SHP77 (cell line): Measurements from ENCODE around the gene PLPP2.

Experiments
- DNase-seq, 2 experiments: peaks; one replicate each; lab custom pipeline; 2025; lab: John Stamatoyannopoulos, UW

Gene PLPP2

DNA sequence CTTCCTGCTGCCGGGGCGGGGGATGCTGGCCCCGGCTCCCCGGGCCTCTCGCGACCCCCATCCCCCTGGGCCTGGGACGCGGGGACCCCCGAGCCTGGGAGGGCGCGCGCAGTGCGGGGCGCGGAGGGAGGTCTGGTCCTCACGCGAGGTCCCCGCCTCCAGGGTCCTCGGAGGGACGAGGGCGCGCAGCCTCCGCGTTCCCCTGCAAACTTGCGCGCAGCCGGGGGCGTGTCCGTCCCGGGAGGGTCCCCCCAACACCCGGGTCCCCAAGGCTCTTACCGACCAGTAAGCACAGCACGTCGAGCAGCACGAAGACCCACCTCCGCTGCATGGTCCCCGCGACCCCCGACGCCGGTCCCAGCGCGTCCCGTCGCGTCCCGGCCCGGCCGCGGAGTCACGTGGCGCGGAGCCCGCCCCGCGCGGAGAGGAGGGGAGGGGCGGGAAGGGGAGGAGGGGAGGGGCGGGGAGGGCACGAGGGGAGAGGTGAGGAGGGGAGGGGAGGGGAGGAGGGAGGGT is at the start of gene PLPP2:
Gene PLPP2, minus strand, starts transcription at position 398 of the 516 bp plus-strand sequence. Its CDS starts 67 bp downstream, at position 331.
- DNase-seq = no peak

DNA sequence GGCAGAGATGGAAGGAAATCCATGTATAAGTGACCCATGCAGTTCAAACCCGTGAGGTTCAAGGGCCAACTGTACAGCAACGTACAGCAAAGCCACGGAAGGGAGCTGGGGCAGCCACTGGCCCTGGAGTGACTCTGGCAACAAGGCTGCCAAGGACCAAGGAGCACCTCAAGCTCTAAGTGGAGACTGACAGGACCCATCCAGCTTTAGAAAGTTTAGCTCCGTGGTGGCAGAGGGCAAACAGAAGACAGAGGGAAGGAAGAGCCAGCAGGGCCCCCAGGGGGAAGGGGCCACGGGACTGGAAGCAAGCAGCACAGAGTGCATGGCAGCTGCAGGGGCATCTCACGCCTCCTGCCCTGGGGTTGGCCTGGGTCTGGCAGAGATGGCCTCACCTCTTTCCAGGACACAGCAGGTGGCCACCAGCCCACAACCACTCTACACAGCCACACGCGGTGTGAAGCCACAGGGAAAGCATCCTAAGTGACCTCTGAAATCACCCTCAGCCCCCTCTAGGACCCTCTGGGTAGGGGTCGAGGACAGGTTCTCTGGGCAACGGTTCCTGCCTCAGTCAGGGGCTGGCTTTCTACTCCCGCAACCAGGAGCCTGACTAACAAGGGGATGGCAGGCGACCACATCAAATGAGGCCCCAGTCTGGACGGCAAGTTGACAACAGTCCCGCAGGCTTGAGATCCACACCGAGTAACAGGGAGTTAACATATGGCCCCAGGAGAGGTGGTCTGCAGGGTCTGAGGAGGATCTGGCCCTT is 49.6 kb upstream of the PLPP2 start:
- no peak for DNase-seq

DNA sequence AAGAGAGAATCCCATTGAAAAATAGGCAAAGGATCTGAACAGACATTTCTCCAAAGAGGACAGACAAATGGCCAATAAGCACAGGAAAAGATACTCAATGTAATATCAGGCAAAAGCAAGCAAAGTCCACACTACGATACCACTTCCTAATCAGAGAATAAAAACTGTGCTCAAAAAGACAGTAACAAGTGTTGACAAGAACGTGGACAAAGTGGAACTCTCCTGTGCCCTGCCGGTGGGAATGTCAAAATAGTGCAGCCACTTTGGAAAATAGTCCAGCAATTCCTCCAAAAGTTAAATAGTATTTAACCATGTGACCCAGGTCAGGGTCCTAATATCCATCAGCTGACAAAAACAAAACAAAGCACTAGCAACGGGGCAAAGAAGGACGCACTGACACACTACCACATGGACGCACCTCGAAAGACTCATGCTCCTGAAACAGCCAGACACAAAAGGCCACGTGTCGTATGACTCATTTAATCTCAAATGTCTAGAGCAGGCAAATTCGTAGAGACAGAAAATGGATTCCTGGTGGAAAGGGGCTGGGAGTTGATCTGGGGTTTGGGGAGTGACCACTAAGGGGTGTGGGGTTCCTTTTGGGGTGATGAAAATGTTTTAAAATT is 48.2 kb upstream of the PLPP2 start:
- DNase-seq = no peak

DNA sequence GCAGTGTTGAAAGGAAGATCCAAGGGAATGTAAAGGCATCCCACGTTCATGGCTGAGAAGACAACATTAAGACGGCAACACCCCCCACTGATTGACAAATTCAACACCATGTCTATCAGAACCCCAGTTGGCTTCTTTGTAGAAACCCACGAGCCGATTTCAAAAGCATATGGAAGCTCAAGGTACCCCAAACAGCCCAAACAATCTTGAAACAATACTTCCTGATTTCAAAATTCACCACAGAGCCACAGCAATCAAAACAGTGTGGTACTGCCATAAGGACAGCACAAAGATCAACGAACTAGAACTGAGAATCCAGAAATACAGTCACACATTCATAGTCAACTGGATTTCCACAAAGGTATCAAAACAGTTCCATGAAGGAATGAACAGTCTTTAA is 47.2 kb upstream of the PLPP2 start:
- DNase-seq = no peak

DNA sequence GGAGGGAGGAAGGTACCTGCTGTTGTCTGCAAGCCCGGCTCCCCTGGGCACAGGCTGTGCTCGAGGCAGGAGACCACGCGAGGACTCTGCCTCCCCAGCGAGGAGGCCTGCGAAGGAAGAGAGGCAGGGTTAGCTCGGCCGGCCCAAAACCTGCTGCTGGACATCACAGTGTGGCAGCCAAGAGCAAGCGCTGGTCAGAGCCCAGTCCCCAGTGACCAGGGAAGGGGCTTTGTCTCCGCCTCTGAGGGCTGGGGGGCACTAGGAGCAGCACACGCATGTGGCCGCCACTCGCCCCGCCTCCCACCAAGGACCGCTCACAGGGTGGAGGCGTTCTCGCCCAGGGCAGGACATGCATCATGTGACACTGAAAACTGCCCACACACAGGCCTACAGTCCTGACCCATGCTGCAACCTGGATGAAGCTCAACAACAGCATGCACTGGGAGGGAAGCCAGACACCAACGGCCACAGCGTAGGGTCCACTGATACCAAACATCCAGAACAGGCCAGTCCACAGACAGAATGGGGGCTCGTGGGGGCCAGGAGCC is 44.9 kb upstream of the PLPP2 start:
- no peak for DNase-seq

DNA sequence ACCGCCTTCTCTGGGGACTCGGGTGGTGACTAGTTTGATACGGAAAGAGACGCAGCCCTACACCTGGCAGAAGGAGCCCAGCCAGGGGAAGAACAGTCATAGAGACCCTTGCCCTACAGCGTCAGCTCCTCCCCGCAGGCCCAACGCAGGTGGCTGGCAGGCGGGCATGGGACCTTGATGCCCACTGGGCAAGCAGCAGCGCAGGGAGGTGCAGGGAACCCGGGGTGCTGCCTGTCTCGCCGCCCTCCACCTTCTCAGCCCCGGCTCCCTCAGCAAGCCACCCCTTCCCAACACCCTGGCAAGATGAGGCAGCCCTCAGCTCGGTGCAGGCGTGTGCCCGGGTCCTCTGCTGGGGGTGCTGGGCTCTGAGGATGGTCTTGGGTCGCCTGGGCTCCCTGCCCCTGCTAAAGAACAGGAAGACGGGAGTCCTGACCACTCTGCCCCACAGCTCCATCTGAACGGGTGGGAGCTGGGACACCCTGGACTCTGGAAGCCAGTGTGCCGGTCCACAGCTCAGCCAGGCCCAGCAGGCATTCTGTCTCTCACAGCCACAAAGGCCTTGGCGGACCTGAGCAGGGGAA is 44.4 kb upstream of the PLPP2 start:
- no peak for DNase-seq

DNA sequence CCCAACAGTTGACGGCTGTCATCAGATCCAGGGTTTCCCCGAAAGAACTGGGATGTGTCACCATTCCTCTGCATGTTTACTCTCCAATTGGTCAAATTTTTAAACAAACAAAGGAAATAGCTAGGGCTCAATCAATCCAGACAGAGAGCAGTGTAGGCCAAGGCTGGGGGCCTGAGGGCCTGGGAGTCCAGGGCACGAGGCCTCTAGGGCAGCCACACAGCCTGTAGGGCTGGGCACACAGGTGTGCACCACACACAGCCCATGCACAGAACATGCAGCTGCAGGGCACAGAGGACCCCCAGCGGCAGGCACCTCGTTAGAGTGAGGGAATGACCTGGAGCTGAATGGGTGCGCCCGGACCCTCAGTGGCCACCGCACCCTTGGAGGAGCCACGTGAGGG is 43.9 kb upstream of the PLPP2 start:
- no peak for DNase-seq

DNA sequence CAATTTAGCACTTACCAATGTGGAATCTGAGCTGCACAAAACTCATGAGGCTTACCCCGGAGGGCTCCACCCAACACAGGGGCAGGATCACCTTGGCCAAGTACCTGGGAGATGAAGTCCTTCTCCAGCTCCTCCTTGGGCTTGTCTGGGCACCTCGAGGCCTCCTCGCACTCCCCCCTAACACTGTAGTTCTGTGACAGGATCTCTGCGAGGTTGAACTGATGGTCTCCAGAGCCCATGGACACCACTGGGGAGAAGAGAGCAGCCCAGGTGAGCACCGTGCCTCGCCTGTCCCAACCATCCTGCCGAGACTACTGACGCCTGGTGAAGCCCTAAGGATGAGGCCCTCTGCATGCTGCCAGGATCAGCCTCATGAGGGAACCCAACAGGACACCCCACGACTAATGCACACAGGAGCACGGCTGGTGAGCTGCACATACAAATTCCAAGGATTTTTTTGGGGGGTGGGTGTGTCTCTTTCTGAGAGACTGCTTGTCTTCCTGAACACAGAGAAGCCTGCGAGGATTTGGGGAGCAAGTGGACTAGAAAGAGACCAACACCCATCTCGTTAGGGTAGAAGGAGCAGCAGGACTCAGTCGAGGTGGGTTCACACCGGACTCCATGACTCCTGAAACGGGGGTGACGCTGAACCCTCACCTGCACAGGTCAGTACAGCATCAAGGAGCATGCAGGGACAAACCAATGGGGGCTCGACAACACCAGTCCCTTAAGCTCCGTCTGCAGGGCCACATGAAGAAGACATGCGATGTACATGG is 43.3 kb upstream of the PLPP2 start:
- DNase-seq = no peak

DNA sequence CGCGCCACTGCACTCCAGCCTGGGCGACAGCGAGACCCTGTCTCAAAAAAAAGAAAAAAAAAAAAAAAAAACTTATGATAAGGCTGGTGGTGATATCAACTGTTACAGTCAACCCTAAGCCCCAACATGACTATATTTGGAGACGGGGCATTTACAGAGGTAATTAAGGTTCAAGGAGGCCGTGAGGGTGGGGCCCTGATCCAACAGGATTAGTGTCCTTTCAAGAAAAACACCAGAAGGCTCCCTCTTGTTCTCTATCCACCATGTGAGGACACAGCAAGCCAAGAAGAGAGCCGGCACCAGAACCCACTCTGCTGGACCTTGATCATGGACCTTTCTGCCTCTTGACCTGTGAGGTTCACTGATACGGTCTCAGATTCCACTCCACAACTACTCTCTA is 39.3 kb upstream of the PLPP2 start:
- DNase-seq = no peak

DNA sequence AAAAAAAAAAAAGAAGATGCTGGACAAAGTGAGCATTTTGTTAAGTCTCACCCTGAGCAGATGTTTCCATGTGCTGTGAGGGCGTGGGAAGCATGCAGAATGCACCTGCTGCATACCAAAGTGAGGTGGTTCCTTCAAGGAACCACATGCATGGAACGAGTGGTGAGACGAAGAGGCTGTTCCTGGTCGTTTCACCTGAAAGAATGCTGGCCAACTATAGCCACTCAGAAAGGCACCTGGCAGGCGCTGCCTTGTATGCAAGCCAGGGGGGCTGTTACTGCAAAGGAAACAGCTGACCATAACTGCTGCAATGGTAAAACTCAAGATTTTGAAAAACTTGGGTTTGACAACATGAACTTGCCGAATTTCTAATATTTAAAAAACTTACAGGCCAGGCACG is 38.7 kb upstream of the PLPP2 start:
- no peak for DNase-seq

DNA sequence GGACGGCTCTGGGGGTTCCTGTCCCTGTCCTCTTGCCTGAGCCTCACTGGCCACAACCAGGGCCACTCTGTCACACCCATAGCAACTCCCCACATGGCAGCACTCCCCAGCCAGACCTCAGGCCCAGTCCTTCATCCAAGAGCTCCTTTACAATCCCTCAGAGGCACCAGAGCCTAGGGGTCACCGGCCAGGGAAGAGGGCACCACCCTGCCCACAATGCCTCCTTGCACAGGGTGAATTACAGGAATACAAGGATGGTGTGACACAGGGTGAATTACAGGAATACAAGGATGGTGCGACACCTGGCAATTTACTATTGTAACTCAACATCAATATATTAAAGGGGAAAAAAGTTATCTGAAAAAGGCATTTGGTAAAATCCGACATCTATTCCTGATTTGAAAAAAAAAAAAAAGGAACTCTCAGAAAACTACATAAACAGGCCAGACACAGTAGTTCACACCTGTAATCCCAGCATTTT is 36.9 kb upstream of the PLPP2 start:
- DNase-seq = no peak

DNA sequence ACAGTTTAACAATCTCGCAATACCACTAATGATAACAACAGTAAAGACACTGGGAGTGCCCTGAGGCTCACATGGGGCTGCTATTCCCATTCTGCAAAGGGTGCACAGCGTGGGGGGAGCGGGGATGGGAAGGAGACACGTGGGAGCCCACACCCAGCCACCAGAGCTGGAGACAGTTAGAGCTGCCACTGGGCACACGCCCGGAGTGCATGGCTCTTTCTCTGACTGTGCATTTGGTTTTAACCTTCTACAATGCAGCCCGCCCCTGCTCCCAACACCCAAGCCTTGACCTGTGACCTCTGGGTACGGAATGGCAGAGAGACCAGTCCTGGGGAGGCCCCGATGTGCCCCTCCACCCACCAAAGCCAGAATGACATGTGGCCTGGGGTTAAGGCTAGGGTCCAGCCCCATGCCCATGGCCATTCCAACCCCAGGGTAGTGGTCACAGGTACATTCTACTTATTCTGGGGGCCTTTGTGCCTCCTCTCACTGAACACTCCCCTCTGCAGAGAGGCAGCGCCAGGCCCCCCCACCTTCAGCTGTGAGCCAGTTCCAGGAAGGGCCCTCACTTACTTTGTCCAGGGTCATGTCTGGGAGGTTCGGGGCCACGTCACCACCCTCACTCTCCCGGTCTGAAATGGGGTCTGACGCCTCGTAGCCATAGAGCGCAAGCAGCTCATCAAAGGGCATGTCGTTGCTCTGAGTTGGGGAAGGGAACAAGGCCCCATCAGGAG is 36.3 kb upstream of the PLPP2 start:
- DNase-seq = no peak

DNA sequence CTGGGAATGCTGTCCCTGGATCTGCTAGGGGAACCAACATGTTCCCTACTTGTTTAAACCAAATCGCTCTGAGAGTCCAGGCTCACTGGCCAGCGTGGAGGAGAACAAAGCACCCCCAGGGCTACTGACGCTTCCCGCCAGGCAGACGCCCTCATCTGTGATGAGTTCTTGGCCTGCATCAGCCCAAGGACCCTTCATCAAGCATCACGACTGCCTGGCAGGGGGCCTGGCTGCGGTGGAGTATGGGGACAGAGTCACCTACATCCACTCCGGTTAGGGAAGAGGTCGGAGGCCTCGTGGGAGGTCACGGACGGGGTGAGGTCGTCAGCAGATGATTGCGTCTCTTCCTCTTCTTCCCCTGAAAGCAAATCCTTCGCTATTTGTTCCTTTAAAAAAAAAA is 35.7 kb upstream of the PLPP2 start:
- DNase-seq = no peak

DNA sequence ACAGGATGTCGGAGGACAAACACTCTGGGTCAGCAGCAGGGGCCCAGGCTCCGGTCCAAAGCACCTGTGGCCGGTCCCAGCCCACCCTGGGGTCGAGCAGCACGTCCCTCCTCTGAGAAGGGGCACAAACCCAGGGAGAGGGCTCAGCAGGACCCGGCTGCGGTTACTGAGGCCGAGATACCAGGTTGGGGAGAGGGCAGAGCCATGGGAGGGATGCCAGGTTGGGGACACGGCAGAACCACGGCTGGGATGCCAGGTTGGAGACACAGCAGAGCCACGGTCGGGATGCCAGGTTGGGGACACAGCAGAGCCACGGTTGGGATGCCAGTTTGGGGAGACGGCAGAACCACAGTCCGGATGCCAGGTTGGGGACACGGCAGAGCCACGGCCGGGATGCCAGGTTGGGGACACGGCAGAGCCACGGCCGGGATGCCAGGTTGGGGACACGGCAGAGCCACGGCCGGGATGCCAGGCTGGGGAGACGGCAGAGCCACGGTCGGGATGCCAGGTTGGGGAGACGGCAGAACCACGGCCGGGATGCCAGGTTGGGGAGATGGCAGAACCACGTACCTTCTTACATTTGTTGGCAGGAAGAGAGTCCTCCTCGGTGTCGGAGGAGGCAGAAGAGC is 34.8 kb upstream of the PLPP2 start:
- no peak for DNase-seq

DNA sequence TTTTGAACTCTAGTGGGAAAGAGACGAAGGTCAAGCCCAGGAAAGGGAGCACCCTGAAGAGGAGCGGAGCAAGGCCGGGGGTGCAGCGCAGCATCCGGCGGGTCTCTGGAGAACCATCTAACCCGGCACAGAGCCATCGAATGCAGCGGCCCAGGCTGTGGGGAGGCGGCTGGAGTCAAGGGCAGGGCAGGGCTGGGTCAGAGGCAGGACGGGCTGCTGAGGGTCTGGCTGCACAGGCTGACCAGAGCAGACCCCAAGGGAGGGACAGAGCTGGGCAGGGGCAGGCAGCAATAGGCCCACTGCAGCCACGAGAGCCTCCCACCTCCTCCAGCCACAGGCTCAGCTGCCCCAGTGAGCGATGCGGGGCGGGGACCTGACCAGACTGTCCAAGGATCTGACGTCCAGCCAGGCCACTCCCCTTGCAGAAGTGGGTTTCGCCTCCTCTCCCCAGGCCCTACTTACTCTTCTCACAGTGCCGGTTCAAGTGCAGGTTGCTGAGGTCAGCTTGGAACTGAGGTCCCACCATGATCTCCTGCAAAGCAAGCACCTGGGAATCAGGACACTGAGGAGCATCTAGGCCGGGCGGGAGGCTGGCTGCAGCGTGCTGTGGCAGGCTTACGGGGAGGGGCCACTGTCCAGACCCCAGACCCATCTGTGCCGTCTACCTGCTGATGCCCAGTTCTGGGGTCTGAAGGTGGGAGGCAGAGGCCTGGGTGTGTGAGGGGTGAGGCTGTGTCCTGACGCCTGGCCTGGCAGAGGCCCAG is 34.2 kb upstream of the PLPP2 start:
- DNase-seq = no peak

DNA sequence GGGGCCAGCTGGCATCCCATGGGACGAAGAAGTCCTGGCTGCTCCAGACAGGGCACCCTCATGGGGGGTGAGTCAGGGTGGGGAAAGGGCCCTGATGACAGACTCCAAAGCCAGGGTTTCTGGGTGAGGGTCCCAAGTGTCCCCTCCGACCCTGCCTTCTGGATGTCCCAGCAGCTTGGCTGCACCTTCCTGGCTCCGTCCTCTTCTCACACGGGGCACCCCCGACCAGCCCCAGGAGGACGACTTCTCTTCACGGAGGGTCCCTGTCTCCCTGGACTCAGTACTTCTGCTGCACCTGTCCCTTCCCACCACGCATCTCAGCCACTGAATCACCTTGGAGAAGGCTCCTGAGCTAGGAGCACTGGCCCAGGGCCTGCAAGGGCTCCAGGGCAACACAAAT is 33.5 kb upstream of the PLPP2 start:
- no peak for DNase-seq

DNA sequence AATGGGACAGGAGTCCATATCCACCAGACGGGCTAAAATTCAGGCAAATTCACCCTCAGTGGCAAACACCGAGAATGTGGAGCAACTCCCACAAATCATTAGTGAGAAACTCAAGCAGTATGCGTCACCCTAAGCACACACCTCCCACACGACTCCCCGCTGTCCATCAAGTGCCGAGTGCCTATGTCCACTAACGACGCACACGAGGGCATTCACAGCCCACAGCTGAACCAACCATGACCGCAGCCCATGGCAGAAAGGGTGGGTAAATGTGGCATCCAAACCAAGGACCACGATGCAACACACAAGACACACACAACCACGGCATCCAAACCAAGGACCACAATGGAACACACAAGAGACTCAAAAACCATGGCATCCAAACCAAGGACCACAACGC is 31.4 kb upstream of the PLPP2 start:
- DNase-seq = no peak

DNA sequence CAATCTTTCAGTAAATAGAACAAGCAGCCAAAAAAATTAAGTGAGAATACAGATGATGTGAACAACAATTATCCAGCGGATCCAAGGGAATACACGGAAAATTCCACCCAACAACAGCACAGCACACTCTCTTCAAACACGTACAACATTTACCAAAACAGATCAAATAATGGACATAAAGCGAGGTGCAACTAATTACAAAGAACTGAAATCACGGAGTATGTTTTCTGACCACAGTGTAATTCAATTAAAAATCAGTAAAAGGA is 27.2 kb upstream of the PLPP2 start:
- no peak for DNase-seq

DNA sequence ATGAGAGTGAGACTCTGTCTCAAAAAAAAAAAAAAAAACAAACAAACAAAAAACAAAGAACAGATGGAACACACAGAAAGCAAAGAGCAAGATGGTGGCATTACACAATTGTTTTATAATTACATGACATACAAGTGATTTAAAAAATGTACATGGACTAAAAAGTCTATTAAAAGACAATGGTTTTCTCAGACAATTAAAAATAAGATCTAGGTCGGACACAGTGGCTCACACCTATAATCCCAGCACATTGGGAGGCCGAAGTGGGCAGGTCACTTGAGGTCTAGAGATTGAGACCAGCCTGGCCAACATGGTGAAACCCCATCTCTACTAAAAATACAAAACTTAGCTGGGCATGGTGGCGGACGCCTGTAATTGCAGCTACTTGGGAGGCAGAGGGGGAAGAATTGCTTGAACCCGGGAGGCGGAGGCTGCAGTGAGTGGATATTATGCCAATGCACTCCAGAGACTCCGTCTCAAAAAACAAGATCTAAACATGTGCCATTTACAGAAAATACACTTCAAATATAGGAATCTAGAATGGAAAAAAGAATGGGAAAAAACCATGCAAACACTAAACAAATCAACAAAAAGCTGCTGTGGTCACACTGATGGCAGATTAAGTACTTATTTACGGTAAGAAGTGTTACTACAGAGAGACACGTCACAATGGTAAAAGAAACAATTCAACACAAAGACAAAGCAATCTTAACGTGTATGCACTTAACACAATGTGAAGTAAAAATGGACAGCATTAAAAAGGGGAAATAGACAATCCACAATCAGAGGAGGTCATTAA is 26.7 kb upstream of the PLPP2 start:
- DNase-seq = no peak

DNA sequence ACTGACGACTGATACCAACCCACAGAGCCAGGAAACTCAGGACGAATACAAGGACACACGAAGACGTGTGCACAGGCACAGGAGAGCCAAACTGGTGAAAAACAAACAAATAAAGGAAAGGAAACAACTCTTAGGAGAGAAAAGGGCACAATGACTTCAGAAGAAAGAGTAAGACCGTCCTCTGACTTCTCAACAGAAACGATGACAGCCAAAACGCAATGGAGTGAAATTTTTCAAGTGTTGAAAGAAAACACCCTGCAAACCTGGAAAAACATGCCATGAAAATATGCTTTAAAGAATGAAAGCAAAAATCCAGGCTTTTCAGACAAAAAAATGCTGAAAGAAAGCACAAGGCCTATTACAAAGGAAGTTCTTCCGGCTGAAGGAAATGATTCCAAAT is 24.6 kb upstream of the PLPP2 start:
- DNase-seq = no peak
